HFF-Myc (cell line): ENCODE measurements around the gene PTGES3.

Experiments used
- DNase-seq: peaks from one replicate; pipeline ENCODE4 v3.0.0-alpha.2; 2011; ENCODE audit warnings: low read depth; ENCODE audit errors: extremely low read depth
- H3K4me3 ChIP-seq: replicated peaks from 2 replicates; pipeline ENCODE4 v1.5.1; 2011; ENCODE audit warnings: low read depth, mild to moderate bottlenecking, control low read depth, low read length
- TF ChIP-seq, protein P1 (sequence below): IDR thresholded peaks from 2 replicates; pipeline ENCODE4 v1.5.1; 2012; ENCODE audit warnings: mild to moderate bottlenecking, low read depth, low read length, control low read depth; ENCODE audit errors: missing control alignments

PTGES3 gene

GRCh38 chr12:56644654-56645053 lies 43.4 kb downstream of the PTGES3 start:
- TF ChIP-seq, protein P1, sequence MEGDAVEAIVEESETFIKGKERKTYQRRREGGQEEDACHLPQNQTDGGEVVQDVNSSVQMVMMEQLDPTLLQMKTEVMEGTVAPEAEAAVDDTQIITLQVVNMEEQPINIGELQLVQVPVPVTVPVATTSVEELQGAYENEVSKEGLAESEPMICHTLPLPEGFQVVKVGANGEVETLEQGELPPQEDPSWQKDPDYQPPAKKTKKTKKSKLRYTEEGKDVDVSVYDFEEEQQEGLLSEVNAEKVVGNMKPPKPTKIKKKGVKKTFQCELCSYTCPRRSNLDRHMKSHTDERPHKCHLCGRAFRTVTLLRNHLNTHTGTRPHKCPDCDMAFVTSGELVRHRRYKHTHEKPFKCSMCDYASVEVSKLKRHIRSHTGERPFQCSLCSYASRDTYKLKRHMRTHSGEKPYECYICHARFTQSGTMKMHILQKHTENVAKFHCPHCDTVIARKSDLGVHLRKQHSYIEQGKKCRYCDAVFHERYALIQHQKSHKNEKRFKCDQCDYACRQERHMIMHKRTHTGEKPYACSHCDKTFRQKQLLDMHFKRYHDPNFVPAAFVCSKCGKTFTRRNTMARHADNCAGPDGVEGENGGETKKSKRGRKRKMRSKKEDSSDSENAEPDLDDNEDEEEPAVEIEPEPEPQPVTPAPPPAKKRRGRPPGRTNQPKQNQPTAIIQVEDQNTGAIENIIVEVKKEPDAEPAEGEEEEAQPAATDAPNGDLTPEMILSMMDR = no peak
- H3K4me3 ChIP-seq = peak overlapping the region; percentile 100
- no peak for DNase-seq

GRCh38 chr12:56641219-56641618 lies 46.9 kb downstream of the PTGES3 start:
- TF ChIP-seq, protein P1 = no peak
- no peak for DNase-seq
- H3K4me3 ChIP-seq = no peak overlapping the region

DNA sequence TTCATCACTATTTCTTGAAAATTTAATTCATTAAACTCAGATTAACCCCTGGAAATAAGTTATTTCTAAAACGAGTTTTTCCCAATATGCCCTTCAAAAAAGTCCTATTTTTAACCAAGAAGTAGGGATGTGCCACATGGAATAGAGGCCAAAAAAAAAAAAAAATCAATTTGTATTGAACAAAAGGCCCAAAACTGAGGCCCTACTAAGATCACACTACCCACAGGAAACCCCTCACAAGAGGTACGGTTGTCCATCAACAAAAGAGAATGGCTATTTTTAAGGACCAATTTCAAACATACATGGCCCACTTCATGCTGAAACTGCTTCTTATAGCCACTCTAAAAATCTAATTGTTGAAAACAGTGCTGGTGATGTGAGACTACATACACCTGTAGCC lies 50.5 kb downstream of the PTGES3 start:
- no peak for DNase-seq
- no peak overlapping the region for H3K4me3 ChIP-seq
- TF ChIP-seq, protein P1 = no peak

GRCh38 chr12:56636675-56637540 lies 51.2 kb downstream of the PTGES3 start:
- DNase-seq = peak; percentile 99
- peak overlapping the region; percentile 75 for H3K4me3 ChIP-seq
- TF ChIP-seq, protein P1 = peak; percentile 69

DNA sequence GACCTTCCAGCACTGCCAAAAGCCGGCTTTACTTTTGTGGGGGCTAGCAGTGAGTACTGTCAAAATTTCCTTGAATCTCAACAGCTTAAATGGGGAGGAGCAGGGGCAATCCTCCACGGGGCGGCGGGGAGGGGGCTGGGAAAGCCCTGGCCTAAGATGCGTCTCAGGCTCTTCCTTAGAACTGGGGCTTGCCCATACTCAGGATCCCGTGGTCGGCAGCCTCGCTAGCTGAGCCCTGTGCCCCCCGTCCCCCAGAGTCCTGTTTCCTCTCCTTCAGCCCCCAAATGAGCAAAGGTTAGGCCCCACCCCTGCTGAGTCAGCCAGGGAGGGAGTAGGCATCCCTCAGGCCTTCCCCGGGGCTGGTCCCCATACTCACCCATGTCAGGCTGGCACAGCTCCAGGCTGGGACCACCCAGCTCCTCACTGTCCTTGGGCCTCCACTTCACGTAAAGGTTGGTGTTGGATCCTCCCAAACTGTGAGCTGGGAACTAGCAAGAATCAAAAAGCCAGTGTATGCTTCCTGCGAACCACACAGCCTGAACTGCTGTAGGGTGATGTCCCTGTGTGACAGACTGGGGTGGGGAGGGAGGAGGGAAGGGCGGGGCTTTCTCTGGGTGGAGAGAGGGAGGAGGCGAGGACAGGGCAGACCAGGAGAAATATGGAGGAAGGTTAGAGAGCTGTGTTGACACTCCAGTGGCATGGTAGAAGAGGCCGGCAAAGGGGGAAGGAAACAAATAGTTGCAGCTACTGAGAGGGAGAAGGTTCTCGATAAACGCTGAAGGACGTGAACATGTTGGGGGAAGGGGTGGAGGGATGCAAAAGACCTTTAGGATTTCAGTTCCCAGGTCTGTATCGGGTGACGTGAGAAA lies 52.0 kb downstream of the PTGES3 start:
- peak; percentile 65 for DNase-seq
- TF ChIP-seq, protein P1 = no peak
- H3K4me3 ChIP-seq = peak overlapping the region; percentile 75

- peak; percentile 79 for DNase-seq
- peak overlapping the region; percentile 75 for H3K4me3 ChIP-seq
- TF ChIP-seq, protein P1 = peak; percentile 61
Measured at GRCh38 chr12:56634837-56635791, 53.0 kb downstream of the PTGES3 start.
